Measurements from ENCODE around the gene CHAT.

CHAT gene

GRCh38 chr10:49611816-49612512 lies 1.9 kb upstream of the CHAT start:
- Histone ChIP-seq H3K27me3 (ENCODE audit: control insufficient read depth in 2 of 2, insufficient read depth in 2 of 2, low read length in 2 of 2) (peaks cover 45 to 51% of the 10 kb centered on the region in 2 donors), H3K27ac (ENCODE audit: low read depth in 2 of 2, low read length in 2 of 2) (no peak overlapping the region), H3K4me3 (ENCODE audit: low read length in 2 of 2) (no peak overlapping the region), H3K4me1 (ENCODE audit: control insufficient read depth in 2 of 2, insufficient read depth in 2 of 2, low read length in 2 of 2) (no peaks in the 10 kb centered on the region), H3K9me3 (ENCODE audit: control insufficient read depth in 2 of 2, low read length in 2 of 2) (no peaks in the 10 kb centered on the region), H3K36me3 (ENCODE audit: control insufficient read depth in 2 of 2, insufficient read depth in 2 of 2, low read length in 2 of 2) (no peaks in the 10 kb centered on the region), H3K9ac (ENCODE audit: low read depth in 1 of 2, low read length in 2 of 2) (no peak overlapping the region)

- Histone ChIP-seq H3K9me3 (ENCODE audit: control insufficient read depth in 2 of 2, low read length in 2 of 2) (no peaks in the 10 kb centered on the region), H3K9ac (ENCODE audit: low read depth in 1 of 2, low read length in 2 of 2) (no peak overlapping the region), H3K27me3 (ENCODE audit: control insufficient read depth in 2 of 2, insufficient read depth in 2 of 2, low read length in 2 of 2) (peaks cover 45% of the 10 kb centered on the region in 2 donors), H3K4me3 (ENCODE audit: low read length in 2 of 2) (no peak overlapping the region), H3K4me1 (ENCODE audit: control insufficient read depth in 2 of 2, insufficient read depth in 2 of 2, low read length in 2 of 2) (no peaks in the 10 kb centered on the region), H3K27ac (ENCODE audit: low read depth in 2 of 2, low read length in 2 of 2) (no peak overlapping the region), H3K36me3 (ENCODE audit: control insufficient read depth in 2 of 2, insufficient read depth in 2 of 2, low read length in 2 of 2) (no peaks in the 10 kb centered on the region)
These were observed 1.2 kb upstream of the CHAT start for GRCh38 chr10:49612513-49613164.

GRCh38 chr10:49613165-49613881 lies 514 bp upstream of the CHAT start:
- Histone ChIP-seq H3K9ac (ENCODE audit: low read depth in 1 of 2, low read length in 2 of 2) (no peak overlapping the region), H3K4me1 (ENCODE audit: control insufficient read depth in 2 of 2, insufficient read depth in 2 of 2, low read length in 2 of 2) (no peaks in the 10 kb centered on the region), H3K27ac (ENCODE audit: low read depth in 2 of 2, low read length in 2 of 2) (no peak overlapping the region), H3K27me3 (ENCODE audit: control insufficient read depth in 2 of 2, insufficient read depth in 2 of 2, low read length in 2 of 2) (peaks cover 39 to 40% of the 10 kb centered on the region in 2 donors), H3K36me3 (ENCODE audit: control insufficient read depth in 2 of 2, insufficient read depth in 2 of 2, low read length in 2 of 2) (no peaks in the 10 kb centered on the region), H3K4me3 (ENCODE audit: low read length in 2 of 2) (no peak overlapping the region), H3K9me3 (ENCODE audit: control insufficient read depth in 2 of 2, low read length in 2 of 2) (no peaks in the 10 kb centered on the region)

GRCh38 chr10:49614242-49615198 lies 683 bp downstream of the CHAT start:
- no peaks in the 10 kb centered on the region for H3K9me3 ChIP-seq (ENCODE audit: control insufficient read depth in 2 of 2, low read length in 2 of 2)
- H3K27me3 ChIP-seq (ENCODE audit: control insufficient read depth in 2 of 2, insufficient read depth in 2 of 2, low read length in 2 of 2): peaks cover 33 to 37% of the 10 kb centered on the region in 2 donors
- H3K9ac ChIP-seq (ENCODE audit: low read depth in 1 of 2, low read length in 2 of 2): no peak overlapping the region
- no peak overlapping the region for H3K4me3 ChIP-seq (ENCODE audit: low read length in 2 of 2)
- H3K4me1 ChIP-seq (ENCODE audit: control insufficient read depth in 2 of 2, insufficient read depth in 2 of 2, low read length in 2 of 2): no peaks in the 10 kb centered on the region
- no peaks in the 10 kb centered on the region for H3K36me3 ChIP-seq (ENCODE audit: control insufficient read depth in 2 of 2, insufficient read depth in 2 of 2, low read length in 2 of 2)
- no peak overlapping the region for H3K27ac ChIP-seq (ENCODE audit: low read depth in 2 of 2, low read length in 2 of 2)

- Histone ChIP-seq H3K27ac (ENCODE audit: low read depth in 2 of 2, low read length in 2 of 2) (no peak overlapping the region), H3K27me3 (ENCODE audit: control insufficient read depth in 2 of 2, insufficient read depth in 2 of 2, low read length in 2 of 2) (peaks cover 33 to 39% of the 10 kb centered on the region in 2 donors), H3K9ac (ENCODE audit: low read depth in 1 of 2, low read length in 2 of 2) (no peak overlapping the region)
These were observed 1.4 kb downstream of the CHAT start for GRCh38 chr10:49615213-49615612.

GRCh38 chr10:49615721-49616120 lies 1.9 kb downstream of the CHAT start:
- Histone ChIP-seq H3K9me3 (ENCODE audit: control insufficient read depth in 2 of 2, low read length in 2 of 2) (no peaks in the 10 kb centered on the region), H3K27ac (ENCODE audit: low read depth in 2 of 2, low read length in 2 of 2) (no peak overlapping the region), H3K4me1 (ENCODE audit: control insufficient read depth in 2 of 2, insufficient read depth in 2 of 2, low read length in 2 of 2) (no peaks in the 10 kb centered on the region), H3K36me3 (ENCODE audit: control insufficient read depth in 2 of 2, insufficient read depth in 2 of 2, low read length in 2 of 2) (no peaks in the 10 kb centered on the region), H3K9ac (ENCODE audit: low read depth in 1 of 2, low read length in 2 of 2) (no peak overlapping the region), H3K4me3 (ENCODE audit: low read length in 2 of 2) (no peak overlapping the region), H3K27me3 (ENCODE audit: control insufficient read depth in 2 of 2, insufficient read depth in 2 of 2, low read length in 2 of 2) (peaks cover 33 to 39% of the 10 kb centered on the region in 2 donors)

More at GRCh38 chr10:49615213-49615612, 1.4 kb downstream of the CHAT start:
- no peak overlapping the region for H3K4me3 ChIP-seq (ENCODE audit: low read length in 2 of 2)
- H3K36me3 ChIP-seq (ENCODE audit: control insufficient read depth in 2 of 2, insufficient read depth in 2 of 2, low read length in 2 of 2): no peaks in the 10 kb centered on the region
- no peaks in the 10 kb centered on the region for H3K9me3 ChIP-seq (ENCODE audit: control insufficient read depth in 2 of 2, low read length in 2 of 2)
- H3K4me1 ChIP-seq (ENCODE audit: control insufficient read depth in 2 of 2, insufficient read depth in 2 of 2, low read length in 2 of 2): no peaks in the 10 kb centered on the region

GRCh38 chr10:49616421-49617101 lies 2.7 kb downstream of the CHAT start:
- Histone ChIP-seq H3K4me3 (ENCODE audit: low read length in 2 of 2) (no peak overlapping the region), H3K27ac (ENCODE audit: low read depth in 2 of 2, low read length in 2 of 2) (no peak overlapping the region), H3K9me3 (ENCODE audit: control insufficient read depth in 2 of 2, low read length in 2 of 2) (no peaks in the 10 kb centered on the region), H3K4me1 (ENCODE audit: control insufficient read depth in 2 of 2, insufficient read depth in 2 of 2, low read length in 2 of 2) (no peaks in the 10 kb centered on the region), H3K27me3 (ENCODE audit: control insufficient read depth in 2 of 2, insufficient read depth in 2 of 2, low read length in 2 of 2) (peaks cover 25 to 35% of the 10 kb centered on the region in 2 donors), H3K36me3 (ENCODE audit: control insufficient read depth in 2 of 2, insufficient read depth in 2 of 2, low read length in 2 of 2) (no peaks in the 10 kb centered on the region), H3K9ac (ENCODE audit: low read depth in 1 of 2, low read length in 2 of 2) (no peak overlapping the region)

- peaks cover 17 to 32% of the 10 kb centered on the region in 2 donors for H3K27me3 ChIP-seq (ENCODE audit: control insufficient read depth in 2 of 2, insufficient read depth in 2 of 2, low read length in 2 of 2)
- H3K9me3 ChIP-seq (ENCODE audit: control insufficient read depth in 2 of 2, low read length in 2 of 2): no peaks in the 10 kb centered on the region
- H3K36me3 ChIP-seq (ENCODE audit: control insufficient read depth in 2 of 2, insufficient read depth in 2 of 2, low read length in 2 of 2): no peaks in the 10 kb centered on the region
- no peak overlapping the region for H3K27ac ChIP-seq (ENCODE audit: low read depth in 2 of 2, low read length in 2 of 2)
- no peaks in the 10 kb centered on the region for H3K4me1 ChIP-seq (ENCODE audit: control insufficient read depth in 2 of 2, insufficient read depth in 2 of 2, low read length in 2 of 2)
- no peak overlapping the region for H3K4me3 ChIP-seq (ENCODE audit: low read length in 2 of 2)
- H3K9ac ChIP-seq (ENCODE audit: low read depth in 1 of 2, low read length in 2 of 2): no peak overlapping the region
These were observed 3.5 kb downstream of the CHAT start for GRCh38 chr10:49617121-49618020.
